Activated T-helper 2 cell treated with anti-CD3 and anti-CD28 coated beads, Interferon-gamma antibody, Interleukin-2, Interleukin-4, amounts not matched to agents 10 μg/mL and 5 μg/mL and 100 μg/mL, durations not matched to agents 14 hours and 24 hours and 36 hours (primary cell): Measurements from ENCODE around the gene ANKLE2. TPM values are rescaled to one million over a fixed set of nuclear protein-coding genes. Genes with fewer than 3 reads are reported as not detected.
"Not testable (repeated sequence)": the region's sequence is repeated elsewhere in the genome, so short reads cannot be mapped to it uniquely, and the experiment has no call there.

Experiments used
- DNase-seq: peaks from one replicate; pipeline ENCODE4 v3.0.0; 2021; ENCODE audit warnings: low spot score
- H3K27ac Mint-ChIP-seq: one replicate; pipeline ENCODE4 v1.8.0; 2021; ENCODE audit warnings: mixed read lengths
- H3K27me3 Mint-ChIP-seq: one replicate; pipeline ENCODE4 v1.8.0; 2021; ENCODE audit warnings: low read depth, mixed read lengths
- H3K36me3 Mint-ChIP-seq: one replicate; pipeline ENCODE4 v1.8.0; 2021; ENCODE audit warnings: low read depth, mixed read lengths
- H3K4me1 Mint-ChIP-seq: one replicate; pipeline ENCODE4 v1.8.0; 2021; ENCODE audit warnings: low read depth, mixed read lengths
- H3K4me3 Mint-ChIP-seq: one replicate; pipeline ENCODE4 v1.8.0; 2021; ENCODE audit warnings: low read depth, mild to moderate bottlenecking, moderate library complexity, mixed read lengths
- H3K9me3 Mint-ChIP-seq: one replicate; pipeline ENCODE4 v1.8.0; 2021; ENCODE audit warnings: mixed read lengths
- intact Hi-C: fragments of 100-400 bp; cut with micrococcal nuclease; formaldehyde crosslinking; loops from one replicate; pipeline ENCODE4 v1.15.1; 2023
- total RNA-seq: library from RNA; stranded (reverse); gene quantifications from 2 replicates; pipeline ENCODE4 v1.2.3, GENCODE V29; 2022

Gene ANKLE2
- total RNA-seq, 1 donor from 2014 or later: 152 TPM

DNA sequence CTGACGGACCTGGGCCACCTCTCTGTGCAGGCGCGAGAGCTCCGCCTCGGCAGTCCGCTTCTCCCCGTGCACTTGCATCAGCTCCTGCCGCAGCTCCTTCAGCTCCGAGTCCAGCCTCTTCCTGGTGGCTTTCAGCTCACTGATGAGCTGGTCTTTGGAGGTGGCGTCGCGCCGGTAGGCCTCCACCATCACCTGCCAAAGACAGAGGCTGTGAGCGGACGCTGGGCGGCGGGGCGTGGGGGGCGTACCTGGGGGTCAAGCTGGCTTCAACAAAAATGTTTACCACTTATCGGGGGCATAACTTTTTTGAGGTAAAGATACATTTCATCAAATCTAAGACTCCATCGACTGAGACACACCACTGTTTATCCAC lies 27.5 kb upstream of the ANKLE2 start:
- Mint-ChIP-seq H3K36me3 (peaks cover 67% of the 10 kb centered on the region), H3K27me3 (no peaks in the 10 kb centered on the region), H3K27ac (no peak overlapping the region), H3K4me3 (no peak overlapping the region), H3K4me1 (no peaks in the 10 kb centered on the region), H3K9me3 (no peaks in the 10 kb centered on the region)
- intact Hi-C loops: no loop called here
- no peak for DNase-seq

DNA sequence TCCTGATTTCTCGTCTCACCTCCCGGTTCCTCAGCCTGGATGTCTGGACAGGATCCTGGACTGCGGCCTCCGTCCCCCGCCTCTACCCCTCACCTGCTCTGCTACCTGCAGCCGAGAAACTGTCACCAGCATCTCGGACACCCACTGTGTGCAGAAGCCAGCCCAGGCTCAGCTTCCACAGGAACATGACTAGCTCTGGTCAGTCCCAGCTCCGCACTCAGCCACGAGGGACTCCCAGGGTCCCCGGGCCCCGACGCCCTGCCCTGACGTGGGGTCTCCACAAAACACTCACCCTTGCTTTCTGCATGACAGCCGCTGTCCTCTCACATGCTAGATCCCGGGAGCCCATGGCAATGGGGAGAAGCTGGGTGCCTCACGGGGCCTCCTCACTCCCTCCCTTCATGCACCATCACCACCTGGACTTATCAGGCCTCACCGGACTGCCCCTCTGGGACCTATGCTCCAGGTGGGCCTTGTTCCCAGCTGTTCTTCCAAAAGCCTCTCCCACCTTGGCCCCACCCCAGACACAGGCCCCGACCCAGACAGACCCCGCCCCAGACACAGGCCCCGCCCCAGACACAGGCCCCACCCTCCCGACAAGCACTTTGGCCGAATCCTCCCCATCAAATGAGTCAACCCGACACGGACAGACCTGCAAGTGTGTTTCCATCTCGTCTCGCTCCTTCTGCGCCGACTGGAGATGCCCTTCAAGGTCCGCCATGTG lies 26.9 kb upstream of the ANKLE2 start:
- no peak overlapping the region for H3K27ac Mint-ChIP-seq
- intact Hi-C loops: no loop called here
- DNase-seq: no peak
- no peaks in the 10 kb centered on the region for H3K27me3 Mint-ChIP-seq
- H3K4me1 Mint-ChIP-seq: no peaks in the 10 kb centered on the region
- H3K4me3 Mint-ChIP-seq: no peak overlapping the region
- H3K36me3 Mint-ChIP-seq: peaks cover 66% of the 10 kb centered on the region
- no peaks in the 10 kb centered on the region for H3K9me3 Mint-ChIP-seq

DNA sequence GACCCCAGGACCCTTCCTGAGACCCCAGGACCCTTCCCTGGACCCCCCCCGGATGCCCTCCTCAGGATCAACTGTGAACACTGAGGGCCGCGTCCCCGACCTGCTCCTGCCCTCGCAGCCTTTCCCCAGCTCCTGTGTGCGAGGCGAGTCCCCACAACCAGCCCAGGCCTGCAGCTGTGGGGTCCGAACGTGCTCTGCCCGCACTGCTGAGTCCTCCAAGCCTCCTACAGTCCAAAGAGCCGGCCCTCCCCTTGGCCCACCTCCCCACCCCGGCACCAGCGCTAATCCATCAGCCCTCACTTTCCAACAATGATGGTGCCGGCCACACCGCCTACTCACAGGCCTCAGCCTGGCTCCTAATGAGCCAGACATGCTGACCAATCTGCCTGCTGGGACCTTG lies 26.2 kb upstream of the ANKLE2 start:
- Mint-ChIP-seq H3K9me3 (no peaks in the 10 kb centered on the region), H3K36me3 (peaks cover 70% of the 10 kb centered on the region), H3K27ac (no peak overlapping the region)

DNA sequence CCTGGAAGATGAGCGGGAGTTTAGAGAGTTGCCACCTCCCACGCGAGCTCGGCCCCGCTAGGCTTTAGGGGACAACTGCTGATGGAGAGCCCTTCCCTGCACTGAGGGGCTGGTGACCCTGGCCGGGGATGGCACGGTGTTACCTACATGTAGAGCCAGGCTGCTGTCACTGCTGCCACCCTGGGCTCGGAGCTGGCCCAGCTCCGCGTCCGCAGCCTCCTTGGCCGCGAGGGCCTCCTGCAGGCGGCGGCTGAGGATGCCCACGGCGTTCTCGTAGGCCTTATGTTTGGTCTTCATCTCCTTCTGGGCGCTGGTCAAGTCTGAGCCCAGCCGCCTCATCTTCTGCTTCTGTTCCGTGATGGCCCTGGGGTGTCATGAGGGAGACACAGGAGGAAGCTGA lies 24.6 kb upstream of the ANKLE2 start:
- no peak for DNase-seq
- no peaks in the 10 kb centered on the region for H3K4me1 Mint-ChIP-seq
- no peak overlapping the region for H3K4me3 Mint-ChIP-seq
- H3K27ac Mint-ChIP-seq: no peak overlapping the region
- H3K27me3 Mint-ChIP-seq: no peaks in the 10 kb centered on the region
- H3K9me3 Mint-ChIP-seq: no peaks in the 10 kb centered on the region
- H3K36me3 Mint-ChIP-seq: peaks cover 66% of the 10 kb centered on the region
- intact Hi-C loops: no loop called here

More for the DNA sequence above, 26.2 kb upstream of the ANKLE2 start:
- H3K4me3 Mint-ChIP-seq: no peak overlapping the region
- no peaks in the 10 kb centered on the region for H3K4me1 Mint-ChIP-seq
- H3K27me3 Mint-ChIP-seq: no peaks in the 10 kb centered on the region
- no peak for DNase-seq
- intact Hi-C loops: no loop called here

DNA sequence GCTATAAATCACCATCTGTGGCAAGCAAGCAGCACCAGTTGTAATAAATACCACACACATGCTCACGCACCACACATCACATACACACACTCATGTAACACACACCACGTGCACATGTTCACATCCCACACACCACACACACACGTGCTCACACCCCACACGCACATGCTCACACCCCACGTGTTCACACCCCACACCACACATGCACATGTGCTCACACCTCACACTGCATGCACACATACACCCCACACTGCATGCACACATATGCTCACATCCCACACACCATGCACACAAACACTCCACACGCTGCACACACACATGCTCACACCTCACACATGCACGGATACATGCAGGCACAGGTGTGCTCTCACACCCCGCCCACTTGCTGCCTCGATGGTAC lies 22.9 kb upstream of the ANKLE2 start:
- peaks cover 76% of the 10 kb centered on the region for H3K36me3 Mint-ChIP-seq
- H3K4me1 Mint-ChIP-seq: no peaks in the 10 kb centered on the region
- no peaks in the 10 kb centered on the region for H3K9me3 Mint-ChIP-seq
- no peak overlapping the region for H3K4me3 Mint-ChIP-seq
- no peak for DNase-seq
- H3K27ac Mint-ChIP-seq: no peak overlapping the region
- intact Hi-C loops: no loop called here
- H3K27me3 Mint-ChIP-seq: no peaks in the 10 kb centered on the region

DNA sequence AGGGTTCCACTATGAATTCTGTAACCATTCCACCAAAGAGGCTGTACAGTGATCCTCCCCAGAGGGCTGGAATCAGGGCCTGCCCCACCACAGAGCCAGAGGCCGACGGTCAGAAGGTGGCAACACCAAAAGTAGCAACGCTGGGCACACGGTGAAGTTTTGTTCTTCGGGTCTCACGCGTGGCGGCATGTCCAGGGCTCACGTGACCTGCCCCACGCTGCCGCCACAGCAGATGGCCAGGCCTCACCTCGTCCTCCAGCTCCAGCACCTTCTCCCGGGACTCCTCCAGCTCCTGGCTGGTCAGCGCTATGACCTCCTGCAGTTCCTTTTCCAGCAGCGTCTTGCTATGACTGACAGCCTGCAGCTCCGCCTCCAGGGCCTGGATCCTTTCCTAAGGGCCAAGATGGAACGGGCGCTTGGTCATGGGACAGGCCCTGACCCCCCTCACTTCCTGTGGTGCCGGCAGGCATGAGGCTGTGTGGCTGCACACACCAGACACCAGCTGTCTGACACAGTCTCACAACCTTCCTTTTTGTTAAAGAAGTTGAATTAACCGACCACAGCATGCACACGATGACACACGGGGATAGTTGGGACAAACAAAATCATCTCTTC lies 22.4 kb upstream of the ANKLE2 start:
- Mint-ChIP-seq H3K9me3 (no peaks in the 10 kb centered on the region), H3K36me3 (peaks cover 74% of the 10 kb centered on the region), H3K27ac (no peak overlapping the region), H3K27me3 (no peaks in the 10 kb centered on the region), H3K4me1 (no peaks in the 10 kb centered on the region), H3K4me3 (no peak overlapping the region)
- DNase-seq: no peak
- intact Hi-C loops: no loop called here

DNA sequence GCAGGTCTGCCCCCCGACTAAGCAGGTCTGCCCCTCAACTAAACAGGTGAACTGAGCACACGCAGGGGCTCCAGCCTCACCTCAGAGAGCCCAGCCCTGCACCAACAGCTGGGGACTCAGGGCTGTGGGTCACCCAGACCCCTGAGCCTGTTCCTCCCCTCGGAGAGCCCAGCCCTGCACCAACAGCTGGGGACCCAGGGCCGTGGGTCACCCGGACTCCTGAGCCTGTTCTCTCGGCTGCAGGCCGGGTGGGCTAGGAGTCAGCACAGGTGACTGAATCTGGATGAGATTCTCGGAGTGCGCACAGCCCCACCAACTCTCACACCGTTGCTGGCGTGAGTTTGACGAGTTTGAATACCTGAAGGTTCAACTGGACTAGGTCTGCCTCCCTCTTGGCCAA lies 20.3 kb upstream of the ANKLE2 start:
- peaks cover 68% of the 10 kb centered on the region for H3K36me3 Mint-ChIP-seq
- H3K27ac Mint-ChIP-seq: no peak overlapping the region
- no peaks in the 10 kb centered on the region for H3K27me3 Mint-ChIP-seq
- no peak overlapping the region for H3K4me3 Mint-ChIP-seq
- DNase-seq: no peak
- intact Hi-C loops: no loop called here
- no peaks in the 10 kb centered on the region for H3K9me3 Mint-ChIP-seq
- H3K4me1 Mint-ChIP-seq: no peaks in the 10 kb centered on the region

DNA sequence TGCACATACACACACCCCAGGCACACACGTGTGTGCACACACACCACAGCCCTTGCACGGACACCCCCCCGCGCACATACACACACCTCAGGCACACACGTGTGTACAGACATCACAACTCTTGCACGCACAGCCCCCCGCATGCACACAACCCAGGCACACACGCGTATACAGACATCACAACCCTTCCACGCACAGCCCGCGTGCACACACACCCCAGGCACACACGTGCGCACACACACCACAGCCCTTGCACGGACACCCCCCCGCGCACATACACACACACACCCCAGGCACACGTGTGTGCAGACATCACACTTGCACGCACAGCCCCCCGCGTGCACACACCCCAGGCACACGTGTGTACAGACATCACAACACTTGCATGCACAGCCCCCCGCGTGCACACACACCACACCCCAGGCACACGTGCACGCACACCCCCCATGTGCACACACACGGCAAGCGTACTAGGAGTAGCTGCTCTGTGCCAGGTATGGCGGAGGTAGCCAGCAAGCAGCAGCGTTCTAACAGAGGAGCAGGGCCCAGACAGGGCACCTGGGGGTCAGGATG lies 18.2 kb upstream of the ANKLE2 start:
- peaks cover 67% of the 10 kb centered on the region for H3K36me3 Mint-ChIP-seq
- intact Hi-C loops: no loop called here
- H3K4me1 Mint-ChIP-seq: no peaks in the 10 kb centered on the region
- DNase-seq: no peak
- no peaks in the 10 kb centered on the region for H3K27me3 Mint-ChIP-seq
- H3K4me3 Mint-ChIP-seq: no peak overlapping the region
- H3K27ac Mint-ChIP-seq: no peak overlapping the region
- no peaks in the 10 kb centered on the region for H3K9me3 Mint-ChIP-seq

DNA sequence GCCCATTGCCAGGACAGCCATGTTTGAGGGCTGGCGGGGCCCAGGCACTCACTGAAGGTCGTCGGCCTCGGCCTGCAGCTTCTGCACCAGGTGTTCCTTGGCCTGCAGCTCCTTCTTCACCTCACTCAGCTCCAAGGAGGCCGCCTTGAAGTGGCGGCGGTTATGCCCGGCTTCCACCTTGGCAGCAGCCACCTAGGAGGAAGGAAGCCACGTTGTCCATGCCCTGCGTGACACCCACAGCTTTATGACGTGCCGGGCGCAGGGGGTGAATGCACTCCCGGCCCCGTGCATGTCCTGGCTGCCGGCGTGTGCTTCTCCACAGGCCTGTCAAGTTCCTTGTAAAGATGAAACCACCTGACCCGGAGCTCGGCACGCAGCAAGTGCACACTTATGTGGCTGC lies 16.0 kb upstream of the ANKLE2 start:
- no peak for DNase-seq
- intact Hi-C loops: no loop called here
- no peak overlapping the region for H3K4me3 Mint-ChIP-seq
- H3K4me1 Mint-ChIP-seq: peaks cover 2% of the 10 kb centered on the region
- H3K9me3 Mint-ChIP-seq: no peaks in the 10 kb centered on the region
- no peaks in the 10 kb centered on the region for H3K27me3 Mint-ChIP-seq
- no peak overlapping the region for H3K27ac Mint-ChIP-seq
- H3K36me3 Mint-ChIP-seq: peaks cover 65% of the 10 kb centered on the region

DNA sequence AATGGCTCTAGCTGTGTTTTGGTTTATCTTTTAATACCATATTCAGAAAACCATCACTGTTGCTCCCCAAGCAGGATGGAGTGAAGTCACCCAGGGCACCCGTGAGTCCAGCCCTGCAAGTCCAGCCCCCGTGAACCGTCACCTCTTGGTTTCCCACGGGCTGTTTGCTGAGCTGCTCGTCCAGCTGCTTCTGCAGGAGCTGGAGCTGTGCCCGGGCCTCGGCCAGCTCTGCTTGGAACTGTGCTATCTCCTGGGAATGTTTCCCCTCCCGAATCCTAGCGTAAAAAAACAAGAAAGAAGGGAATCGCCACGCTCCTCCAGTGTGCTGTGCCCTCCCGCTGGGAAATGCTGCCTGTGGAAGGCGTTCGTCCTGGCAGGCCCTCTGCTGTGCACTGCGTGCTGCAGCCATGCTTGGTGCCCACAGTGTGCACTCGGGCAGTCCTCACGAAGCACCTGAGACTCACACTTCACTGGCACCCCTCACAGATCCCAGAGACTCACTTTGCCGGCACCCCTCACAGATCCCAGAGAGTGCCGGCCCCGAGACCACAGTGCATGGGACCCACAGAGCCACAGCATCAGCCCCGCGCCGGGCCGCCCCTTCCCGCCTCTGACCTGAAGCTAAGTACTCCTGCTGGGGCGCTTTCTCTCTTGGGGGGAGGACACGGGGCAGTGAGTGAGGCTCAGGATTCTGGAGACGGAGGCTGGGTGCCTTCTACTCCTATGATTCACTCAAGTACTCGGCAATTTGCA lies 15.4 kb upstream of the ANKLE2 start:
- intact Hi-C loops: no loop called here
- Mint-ChIP-seq H3K27me3 (no peaks in the 10 kb centered on the region), H3K9me3 (no peaks in the 10 kb centered on the region), H3K4me1 (peaks cover 3% of the 10 kb centered on the region), H3K4me3 (no peak overlapping the region), H3K27ac (no peak overlapping the region), H3K36me3 (peaks cover 69% of the 10 kb centered on the region)
- no peak for DNase-seq

DNA sequence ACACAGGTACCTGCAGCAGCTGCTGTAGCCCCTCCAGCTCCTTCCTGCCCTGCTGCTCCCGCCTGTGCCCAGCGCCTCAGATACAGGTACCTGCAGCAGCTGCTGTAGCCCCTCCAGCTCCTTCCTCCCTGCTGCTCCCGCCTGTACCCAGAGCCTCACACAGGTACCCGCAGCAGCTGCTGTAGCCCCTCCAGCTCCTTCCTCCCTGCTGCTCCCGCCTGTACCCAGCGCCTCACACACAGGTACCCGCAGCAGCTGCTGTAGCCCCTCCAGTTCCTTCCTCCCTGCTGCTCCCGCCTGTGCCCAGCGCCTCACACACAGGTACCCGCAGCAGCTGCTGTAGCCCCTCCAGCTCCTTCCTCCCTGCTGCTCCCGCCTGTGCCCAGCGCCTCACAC lies 14.6 kb upstream of the ANKLE2 start:
- H3K9me3 Mint-ChIP-seq, H3K27ac Mint-ChIP-seq, H3K4me3 Mint-ChIP-seq, intact Hi-C loops, H3K27me3 Mint-ChIP-seq, DNase-seq: not testable (repeated sequence)
- Mint-ChIP-seq H3K36me3 (peaks cover 70% of the 10 kb centered on the region), H3K4me1 (peaks cover 10% of the 10 kb centered on the region)

DNA sequence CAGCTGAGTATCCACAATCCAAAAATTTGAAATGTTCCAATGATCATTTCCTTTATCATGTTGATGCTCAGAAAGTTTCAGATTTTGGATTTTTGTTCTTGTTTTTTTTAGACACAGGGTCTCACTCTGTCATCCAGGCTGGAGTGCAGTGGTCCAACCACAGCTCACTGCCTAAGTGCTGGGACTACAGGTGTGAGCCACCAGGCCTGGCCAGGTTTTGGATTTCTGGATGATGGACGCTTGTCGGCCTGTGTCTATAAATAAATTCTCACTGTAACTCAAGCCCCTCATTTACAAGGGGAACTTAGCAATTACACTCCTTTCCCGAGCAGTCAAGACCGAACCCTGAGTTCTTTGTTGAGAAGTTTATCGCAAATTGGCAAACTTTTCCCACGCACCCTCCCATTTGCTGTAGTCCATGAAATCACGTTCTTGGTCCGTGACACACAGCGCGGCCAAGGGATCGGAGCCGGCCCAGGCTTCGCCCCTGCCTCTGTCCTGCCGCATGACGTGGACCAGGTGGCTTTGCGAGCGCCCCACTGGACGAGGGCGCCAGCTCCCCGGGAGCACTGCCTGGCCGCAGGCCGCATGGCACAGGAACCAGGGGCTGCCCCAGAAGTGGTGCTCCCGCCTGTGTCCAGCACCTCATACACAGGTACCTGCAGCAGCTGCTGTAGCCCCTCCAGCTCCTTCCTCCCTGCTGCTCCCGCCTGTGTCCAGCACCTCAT lies 14.0 kb upstream of the ANKLE2 start:
- Mint-ChIP-seq H3K4me1 (peaks cover 13% of the 10 kb centered on the region), H3K27ac (no peak overlapping the region), H3K36me3 (peaks cover 69% of the 10 kb centered on the region), H3K9me3 (no peaks in the 10 kb centered on the region), H3K4me3 (no peak overlapping the region), H3K27me3 (no peaks in the 10 kb centered on the region)
- intact Hi-C loops: no loop called here
- DNase-seq: no peak
